NCI-H2107 treated with DMSO at 0.1 percent for 48 hours (cell line): ENCODE results near the gene GLIS1.

Source experiments
- DNase-seq: peaks from one replicate; lab custom pipeline; 2025; ENCODE audit not compliant: unreplicated experiment; lab: John Stamatoyannopoulos, UW

Gene GLIS1

DNA sequence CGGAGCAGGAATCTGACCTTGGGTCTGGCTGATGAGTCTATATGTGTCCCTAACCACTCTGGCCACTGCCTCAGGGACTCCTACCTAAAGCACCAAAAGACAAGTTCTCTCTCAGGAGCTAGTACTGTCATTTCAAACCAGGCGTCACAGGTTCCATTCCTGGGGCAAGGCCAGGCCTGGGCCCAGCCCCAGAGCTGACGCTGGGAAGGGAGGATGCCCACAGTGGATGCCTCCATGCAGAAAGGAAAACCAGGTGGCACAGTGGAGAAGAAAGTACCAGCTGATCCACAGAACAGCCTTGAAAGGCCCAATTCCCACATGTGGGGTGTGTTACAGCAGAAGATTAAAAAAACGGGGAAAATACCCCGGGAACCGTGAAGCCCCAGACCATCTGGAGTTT is 202.4 kb downstream of the GLIS1 start:
- no peak for DNase-seq

GRCh38 chr1:53535846-53536245 is 203.1 kb downstream of the GLIS1 start:
- DNase-seq, result no peak

- no peak for DNase-seq
Measured at GRCh38 chr1:53535226-53535625, 203.7 kb downstream of the GLIS1 start.

- no peak for DNase-seq
Measured at GRCh38 chr1:53532912-53533311, 206.1 kb downstream of the GLIS1 start.

DNA sequence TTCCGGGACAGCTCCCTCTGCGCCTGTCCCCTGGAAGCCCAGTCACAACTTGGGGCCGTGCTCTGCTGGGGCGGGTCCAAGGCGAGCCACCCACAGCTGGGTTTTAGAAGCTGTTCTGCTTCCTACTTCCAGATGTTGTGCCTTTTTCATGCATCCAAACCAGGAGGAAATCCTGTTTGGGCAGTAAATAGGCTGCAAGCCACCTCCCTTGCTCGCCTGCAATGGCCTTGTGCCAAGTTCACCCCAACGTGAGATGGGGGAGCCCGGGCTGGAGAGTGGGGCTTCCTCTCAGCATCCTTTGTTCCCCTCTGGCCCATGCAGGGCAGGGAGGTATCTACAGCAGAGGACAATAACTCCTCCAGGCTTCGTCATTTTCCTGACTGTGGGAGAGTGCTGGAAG is 206.6 kb downstream of the GLIS1 start:
- no peak for DNase-seq

GRCh38 chr1:53530550-53530949 is 208.4 kb downstream of the GLIS1 start:
- no peak for DNase-seq

GRCh38 chr1:53529555-53529954 is 209.4 kb downstream of the GLIS1 start:
- DNase-seq, result no peak

GRCh38 chr1:53527368-53527767 is 211.6 kb downstream of the GLIS1 start:
- DNase-seq, result no peak

GRCh38 chr1:53526451-53527101 is 212.4 kb downstream of the GLIS1 start:
- no peak for DNase-seq

DNA sequence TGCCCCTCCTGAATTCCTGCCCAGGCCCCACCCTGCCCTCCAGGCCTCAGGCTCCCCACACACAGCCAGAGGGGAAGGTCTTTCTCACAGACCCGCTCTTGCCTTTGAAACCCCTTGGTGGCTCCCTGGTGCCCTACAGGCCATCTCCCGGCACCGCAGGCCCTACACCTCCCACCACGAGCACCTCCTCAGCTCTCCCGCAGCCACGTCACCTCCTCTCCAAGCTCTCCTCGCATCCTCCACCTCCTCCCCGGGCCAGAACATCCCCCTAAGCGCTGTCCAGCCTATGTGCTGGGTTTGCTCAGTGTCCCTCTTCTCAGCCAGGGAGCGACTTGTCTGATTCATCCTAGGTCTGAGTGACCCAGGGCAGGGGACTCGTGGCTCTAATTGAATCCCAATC is 213.4 kb downstream of the GLIS1 start:
- no peak for DNase-seq

DNA sequence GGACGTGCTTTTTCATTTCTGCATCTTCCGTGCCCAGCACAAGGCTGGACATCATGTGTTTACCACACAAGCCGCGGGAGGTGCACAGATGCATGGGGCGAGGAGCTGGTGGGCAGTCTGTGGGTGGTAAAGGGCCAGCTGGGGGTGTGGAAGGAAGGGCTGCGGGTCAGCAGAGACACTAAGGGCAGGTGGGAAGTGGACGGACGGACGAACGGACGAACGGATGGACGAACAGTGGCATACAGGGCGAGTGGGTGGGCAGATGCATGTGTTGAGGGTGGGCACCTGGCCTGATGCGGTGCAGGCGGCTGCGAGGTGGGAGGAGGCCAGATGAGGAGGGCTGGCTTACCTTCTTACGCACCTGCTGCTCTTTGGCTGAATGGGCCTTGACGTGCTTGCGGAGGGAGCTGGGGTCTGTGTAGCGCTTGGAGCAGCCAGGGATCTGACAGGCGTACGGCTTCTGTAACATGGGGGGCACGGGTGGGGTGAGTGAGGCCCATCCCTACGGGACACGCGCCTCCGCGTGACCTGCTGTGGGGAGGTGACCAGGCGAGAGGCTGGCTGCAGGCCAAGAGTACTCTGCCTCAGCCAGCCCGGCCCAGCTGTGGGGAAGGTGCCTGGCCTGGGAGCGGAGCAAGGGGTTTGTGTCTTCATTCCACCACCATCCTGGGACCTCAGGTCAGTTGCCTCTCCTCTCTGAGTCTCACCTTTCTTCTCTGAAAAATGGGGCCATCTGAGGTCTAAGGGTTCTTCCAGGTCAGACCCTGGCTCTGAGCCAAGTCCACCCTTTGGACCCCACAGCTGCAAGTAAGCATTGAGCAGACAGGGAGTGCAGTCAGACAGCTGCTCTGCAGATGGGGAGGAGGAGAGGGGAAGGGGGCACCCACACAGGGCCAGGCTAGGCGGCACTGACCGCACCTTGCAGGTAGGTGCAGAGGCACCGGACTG is 214.3 kb downstream of the GLIS1 start:
- DNase-seq, result peak; percentile 12

DNA sequence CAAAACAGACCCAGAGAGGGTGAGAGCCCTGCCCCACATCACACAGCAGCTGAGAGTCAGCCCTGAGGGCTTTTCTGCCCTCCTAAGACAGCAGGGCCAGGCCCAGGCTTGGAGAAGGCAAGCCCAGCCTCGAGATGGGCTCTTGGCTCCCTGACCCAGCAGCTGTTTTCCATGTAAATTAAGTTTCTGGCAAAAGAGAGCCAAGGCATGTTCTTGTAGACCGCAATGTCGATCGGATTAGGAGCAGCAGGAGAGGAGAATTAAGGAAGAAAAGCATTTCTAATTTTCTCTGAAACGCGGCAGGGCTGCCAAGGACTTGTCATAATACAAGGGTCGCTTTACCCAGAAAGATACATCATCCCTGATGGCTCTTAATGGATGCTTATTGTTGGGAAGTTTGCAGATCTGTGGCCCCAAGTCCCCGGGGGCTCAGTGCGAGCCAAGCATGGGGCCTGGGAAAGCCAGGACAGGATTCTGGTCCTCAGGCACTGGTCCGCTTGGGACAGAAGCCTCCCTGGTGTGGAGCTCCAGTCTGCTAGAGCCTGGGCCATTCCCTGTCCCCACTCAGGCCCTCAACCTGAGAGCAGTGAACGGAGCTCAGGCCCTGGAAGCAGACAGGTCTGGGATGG is 216.9 kb downstream of the GLIS1 start:
- no peak for DNase-seq

DNA sequence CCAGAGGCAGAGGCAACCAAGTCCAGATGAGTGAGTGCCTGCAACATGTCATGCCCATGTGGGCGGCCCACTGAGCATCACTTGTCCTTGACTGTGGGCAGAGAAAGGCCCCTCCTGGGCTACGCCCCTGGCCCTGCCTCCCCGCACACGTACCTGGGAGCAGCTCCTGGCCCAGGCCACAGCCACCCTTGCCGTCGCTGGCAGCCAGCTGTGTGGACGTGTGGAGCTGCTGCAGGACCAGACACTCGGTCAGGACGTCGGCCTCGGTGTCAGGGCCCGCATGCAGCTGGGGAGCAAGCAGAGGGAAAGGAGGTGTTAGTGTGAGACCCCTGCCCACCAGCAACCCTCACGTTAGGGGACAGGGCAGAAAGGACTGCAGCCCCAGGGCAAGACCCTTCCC is 218.5 kb downstream of the GLIS1 start:
- DNase-seq, result no peak

- no peak for DNase-seq
Measured at GRCh38 chr1:53519421-53519820, 219.5 kb downstream of the GLIS1 start.

- no peak for DNase-seq
Measured at GRCh38 chr1:53518775-53519174, 220.2 kb downstream of the GLIS1 start.

GRCh38 chr1:53517821-53518352 is 221.1 kb downstream of the GLIS1 start:
- DNase-seq, result no peak

DNA sequence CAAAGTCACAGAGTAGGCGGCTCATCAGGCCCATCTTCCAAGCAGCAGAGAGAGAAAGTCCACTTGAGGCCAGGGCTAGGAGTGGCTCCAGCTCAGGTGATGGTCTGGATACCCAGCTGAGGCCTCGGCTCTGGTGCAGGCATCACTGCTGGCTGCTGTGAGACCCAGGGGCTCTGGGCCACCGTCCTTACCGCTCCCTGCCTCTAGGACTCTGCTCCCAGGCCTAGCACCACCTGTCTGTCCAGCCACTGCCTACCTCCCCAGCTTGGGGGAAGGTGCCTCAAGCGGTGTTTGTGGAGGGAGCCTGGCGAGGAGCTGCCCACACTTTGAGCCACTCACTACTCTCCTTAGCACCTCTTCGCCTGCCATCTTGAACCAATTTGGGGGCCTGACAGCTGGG is 221.9 kb downstream of the GLIS1 start:
- no peak for DNase-seq

DNA sequence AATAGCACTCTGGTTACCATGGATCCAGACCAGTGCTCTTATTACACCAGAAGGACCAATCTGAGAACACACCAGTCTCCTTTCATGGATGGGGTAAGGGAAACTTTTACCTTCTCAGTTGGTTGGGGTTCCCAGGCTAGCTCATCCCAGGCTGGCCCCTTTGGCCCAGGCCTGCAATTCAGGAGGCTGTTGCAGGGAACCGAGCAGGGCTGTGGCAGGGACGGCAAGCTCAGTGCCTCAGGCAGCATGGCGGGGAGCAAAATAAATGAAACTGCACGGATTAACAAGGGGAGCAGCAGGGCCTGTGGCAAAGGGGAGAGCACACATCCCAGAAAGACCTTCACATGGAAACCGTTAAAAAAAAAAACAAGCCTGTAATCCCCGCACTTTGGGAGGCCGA is 222.8 kb downstream of the GLIS1 start:
- DNase-seq, result no peak

DNA sequence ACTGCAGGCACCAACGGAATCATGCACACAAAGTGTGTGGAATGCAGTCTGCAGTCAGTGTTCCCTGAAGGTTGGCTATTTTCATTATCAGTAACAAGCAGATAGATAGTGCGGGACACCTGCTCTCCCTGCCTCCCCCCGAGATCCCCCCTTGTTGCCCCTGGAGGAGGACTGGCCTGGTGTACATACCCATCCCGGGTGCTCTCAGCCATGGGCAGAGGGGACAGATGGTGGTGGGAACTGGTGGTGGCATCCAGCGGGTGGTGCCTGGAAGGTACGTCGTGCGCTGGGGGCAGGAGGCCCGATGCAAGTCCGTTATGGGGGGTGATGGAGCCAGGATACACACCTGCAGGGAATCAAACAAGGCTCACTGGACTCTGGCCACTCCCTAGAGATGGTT is 224.5 kb downstream of the GLIS1 start:
- DNase-seq, result no peak

- no peak for DNase-seq
Measured at GRCh38 chr1:53513846-53514245, 225.1 kb downstream of the GLIS1 start.
